ENCODE measurements around the gene PIK3R2.

Gene PIK3R2

GRCh38 chr19:18110609-18111232 lies 42.2 kb upstream of the PIK3R2 start:
- DNase-seq (ENCODE audit: low read depth in 2 of 2), result no peak
- no peak for TF ChIP-seq CTCF (IDR thresholded peaks at IDR 0.05; ENCODE audit: low read depth, low read length)
- peak overlapping the region; percentile 78 to 82 for H3K4me3 ChIP-seq (replicated peaks in 1 of 2; ENCODE audit: low read depth in 2 of 2, low read length in 2 of 2)

DNA sequence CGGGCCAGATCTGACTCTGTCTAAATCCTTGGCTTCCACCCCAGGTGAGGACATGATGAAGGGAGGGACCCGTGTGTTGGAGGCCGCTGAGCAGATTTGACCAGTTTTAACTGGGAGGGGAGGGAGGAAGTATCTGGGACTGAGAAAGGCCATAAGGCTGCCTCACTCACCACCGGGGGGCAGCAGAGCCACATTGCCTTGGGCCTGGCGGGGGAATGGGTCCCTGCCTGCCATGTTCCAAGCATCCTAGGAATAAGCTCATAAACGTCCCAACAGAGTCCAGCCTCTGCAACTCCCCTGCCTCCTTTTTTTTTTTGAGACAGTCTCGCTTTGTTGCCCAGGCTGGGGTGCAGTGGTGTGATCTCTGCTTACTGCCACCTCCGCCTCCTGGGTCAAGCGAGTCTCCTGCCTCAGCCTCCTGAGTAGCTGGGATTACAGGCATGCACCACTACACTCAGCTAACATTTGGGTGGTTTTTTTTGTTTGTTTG lies 39.9 kb upstream of the PIK3R2 start:
- DNase-seq (ENCODE audit: low read depth in 2 of 2), result peak; percentile 86 to 87
- TF ChIP-seq CTCF (IDR thresholded peaks at IDR 0.05; ENCODE audit: low read depth, low read length), result peak; percentile 98
- H3K4me3 ChIP-seq (replicated peaks in 1 of 2; ENCODE audit: low read depth in 2 of 2, low read length in 2 of 2), result no peak overlapping the region

DNA sequence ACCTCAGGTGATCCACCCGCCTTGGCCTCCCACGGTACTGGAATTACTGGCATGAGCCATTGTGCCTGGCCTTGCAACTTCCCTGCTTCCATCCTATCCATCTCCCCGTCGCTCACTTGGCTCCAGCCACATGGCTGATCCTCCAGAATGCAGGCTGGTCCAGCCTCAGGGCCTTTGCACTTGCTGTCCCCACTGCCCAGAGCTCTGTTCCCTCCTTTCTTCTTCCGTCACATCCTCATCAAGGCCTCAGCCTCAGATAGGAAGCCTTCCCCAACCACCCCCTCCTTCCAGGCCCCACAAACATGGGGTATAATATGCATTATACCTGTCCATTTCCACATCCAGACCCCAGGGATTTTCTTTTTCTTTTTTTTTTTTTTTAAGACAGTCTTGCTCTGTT lies 39.1 kb upstream of the PIK3R2 start:
- TF ChIP-seq CTCF (IDR thresholded peaks at IDR 0.05; ENCODE audit: low read depth, low read length), result no peak
- DNase-seq (ENCODE audit: low read depth in 2 of 2), result no peak
- no peak overlapping the region for H3K4me3 ChIP-seq (replicated peaks in 1 of 2; ENCODE audit: low read depth in 2 of 2, low read length in 2 of 2)

GRCh38 chr19:18114483-18114882 lies 38.5 kb upstream of the PIK3R2 start:
- no peak overlapping the region for H3K4me3 ChIP-seq (replicated peaks in 1 of 2; ENCODE audit: low read depth in 2 of 2, low read length in 2 of 2)
- TF ChIP-seq CTCF (IDR thresholded peaks at IDR 0.05; ENCODE audit: low read depth, low read length), result no peak
- no peak for DNase-seq (ENCODE audit: low read depth in 2 of 2)

GRCh38 chr19:18117364-18117691 lies 35.6 kb upstream of the PIK3R2 start:
- H3K4me3 ChIP-seq (replicated peaks in 1 of 2; ENCODE audit: low read depth in 2 of 2, low read length in 2 of 2), result peak overlapping the region; percentile 34 to 40
- DNase-seq (ENCODE audit: low read depth in 2 of 2), result no peak
- no peak for TF ChIP-seq CTCF (IDR thresholded peaks at IDR 0.05; ENCODE audit: low read depth, low read length)

- peak overlapping the region; percentile 61 to 65 for H3K4me3 ChIP-seq (replicated peaks in 1 of 2; ENCODE audit: low read depth in 2 of 2, low read length in 2 of 2)
- DNase-seq (ENCODE audit: low read depth in 2 of 2), result peak; percentile 80 to 90
- TF ChIP-seq CTCF (IDR thresholded peaks at IDR 0.05; ENCODE audit: low read depth, low read length), result no peak
Observed at GRCh38 chr19:18117692-18118378, 35.1 kb upstream of the PIK3R2 start.
